Endothelial cell of umbilical vein (primary cell): ENCODE data around the gene DGKB. TPM values are rescaled to one million over a fixed set of nuclear protein-coding genes. Genes with fewer than 3 reads are reported as not detected.

Source experiments
- BruUV-seq: library from RNA; stranded (reverse); fragments of 400-500 nt; replicated peaks from 2 replicates; lab custom pipeline; 2021; lab: Mats Ljungman, UMichigan
- CTCF ChIA-PET: fragments of 300-600, 350-600 bp; sonication (Branson Sonifier 250); formaldehyde crosslinking; loops from one replicate; lab custom pipeline; 2021; ENCODE audit warnings: antibody characterized with exemption, inconsistent platforms; lab: Charles Lee
- POLR2A ChIA-PET: fragments of 300-600, 350-600 bp; sonication (Branson Sonifier 250); formaldehyde crosslinking; loops from one replicate; lab custom pipeline; 2021; ENCODE audit warnings: antibody characterized with exemption, inconsistent platforms; lab: Charles Lee
- DNase-seq: peaks from one replicate; pipeline ENCODE4 v3.0.0-alpha.2; 2011; ENCODE audit warnings: low read depth, low spot score
- FAIRE-seq: peaks from 2 replicates; lab custom pipeline; 2011; peaks lifted over from hg19 to GRCh38; lab: Jason Lieb, UNC
- H2AFZ ChIP-seq: 2 replicates; pipeline ENCODE4 v1.6.0; 2012; ENCODE audit warnings: low read depth, low read length, control low read depth, inconsistent platforms
- H3K27ac ChIP-seq: 2 replicates; pipeline ENCODE4 v1.5.1; 2011; ENCODE audit warnings: low read depth, mild to moderate bottlenecking, control low read depth, low read length, moderate library complexity; ENCODE audit not compliant: insufficient read depth
- H3K27me3 ChIP-seq, 2 experiments: 2 replicates each; pipeline versions ENCODE4 v1.6.0 to v1.6.1; 2011; ENCODE audit warnings: low read length in 2 of 2, mixed read lengths in 1 of 2; ENCODE audit not compliant: control insufficient read depth in 2 of 2, insufficient read depth in 2 of 2
- H3K36me3 ChIP-seq, 2 experiments: 2 replicates in 1 of 2; 3 replicates in 1 of 2; pipeline ENCODE4 v1.5.1; 2011; ENCODE audit warnings: low read length in 2 of 2, mild to moderate bottlenecking in 1 of 2, moderate library complexity in 1 of 2; ENCODE audit not compliant: control insufficient read depth in 2 of 2, insufficient read depth in 2 of 2; ENCODE audit errors: extremely low read depth in 1 of 2
- H3K4me1 ChIP-seq: 3 replicates; pipeline ENCODE4 v1.5.1; 2011; ENCODE audit warnings: mild to moderate bottlenecking, low read length; ENCODE audit not compliant: control insufficient read depth, insufficient read depth; ENCODE audit errors: extremely low read depth
- H3K4me2 ChIP-seq: 2 replicates; pipeline ENCODE4 v1.6.1; 2011; ENCODE audit warnings: low read length, control low read depth, mixed read lengths; ENCODE audit not compliant: insufficient read depth
- H3K4me3 ChIP-seq, 3 experiments: fragments of 200-600 bp in 1 of 3; sonication (generic), shearing (Covaris generic) in 1 of 3; replicated peaks in 1 of 3; 2 replicates each; pipeline ENCODE4 v1.5.1; 2011 to 2016; ENCODE audit warnings: control low read depth in 3 of 3, low read length in 3 of 3, mild to moderate bottlenecking in 2 of 3, inconsistent platforms in 1 of 3, low read depth in 1 of 3, moderate library complexity in 1 of 3; ENCODE audit not compliant: insufficient read depth in 1 of 3
- H3K79me2 ChIP-seq: 2 replicates; pipeline ENCODE4 v1.6.0; 2012; ENCODE audit warnings: low read length, inconsistent platforms; ENCODE audit not compliant: control insufficient read depth, insufficient read depth
- H3K9ac ChIP-seq: replicated peaks from 2 replicates; pipeline ENCODE3; 2011; ENCODE audit warnings: low read length, control low read depth; ENCODE audit not compliant: insufficient read depth; ENCODE audit errors: extremely low read depth
- H3K9me1 ChIP-seq: replicated peaks from 3 replicates; pipeline ENCODE4 v1.6.0; 2011; ENCODE audit warnings: mild to moderate bottlenecking, low read length; ENCODE audit not compliant: control insufficient read depth, insufficient read depth; ENCODE audit errors: extremely low read depth
- H3K9me3 ChIP-seq: replicated peaks from 2 replicates; pipeline ENCODE4 v1.5.1; 2012; ENCODE audit warnings: low read length, inconsistent platforms; ENCODE audit not compliant: control insufficient read depth, insufficient read depth
- H4K20me1 ChIP-seq: replicated peaks from 2 replicates; pipeline ENCODE3; 2011; ENCODE audit warnings: mild to moderate bottlenecking, low read length; ENCODE audit not compliant: control insufficient read depth, insufficient read depth; ENCODE audit errors: extremely low read depth
- EZH2 ChIP-seq: IDR thresholded peaks from 2 replicates; pipeline ENCODE4 v1.6.1; 2012; ENCODE audit warnings: borderline replicate concordance, low read depth, mild to moderate bottlenecking, moderate library complexity, low read length, inconsistent platforms; ENCODE audit not compliant: severe bottlenecking
- FOS ChIP-seq: IDR thresholded peaks from 2 replicates; pipeline ENCODE4 v1.6.1; 2011; ENCODE audit warnings: mild to moderate bottlenecking, low read length, moderate library complexity, borderline replicate concordance; ENCODE audit not compliant: insufficient read depth
- GATA2 ChIP-seq: IDR thresholded peaks from 2 replicates; pipeline ENCODE4 v1.7.0; 2011; ENCODE audit warnings: low read depth, mild to moderate bottlenecking, moderate library complexity, mixed read lengths, low read length; ENCODE audit not compliant: insufficient read length, insufficient read depth
- JUN ChIP-seq: IDR thresholded peaks from 2 replicates; pipeline ENCODE4 v1.6.1; 2011; ENCODE audit warnings: borderline replicate concordance, low read depth; ENCODE audit not compliant: insufficient read length, insufficient read depth
- MAX ChIP-seq: IDR thresholded peaks from 2 replicates; pipeline ENCODE4 v1.6.1; 2011; ENCODE audit not compliant: insufficient read depth, insufficient read length
- MYC ChIP-seq: IDR thresholded peaks from one replicate; pipeline ENCODE4 v1.6.1; 2011; ENCODE audit warnings: mild to moderate bottlenecking, low read depth, low read length
- POLR2A ChIP-seq: IDR thresholded peaks from 2 replicates; pipeline ENCODE4 v1.6.1; 2012; ENCODE audit warnings: low read depth, mild to moderate bottlenecking, control low read depth, low read length
- POLR2AphosphoS5 ChIP-seq: IDR thresholded peaks from 2 replicates; pipeline ENCODE4 v1.6.1; 2012; ENCODE audit warnings: low read depth, mild to moderate bottlenecking, control low read depth, low read length, moderate library complexity; ENCODE audit not compliant: insufficient read depth
- dilution Hi-C: fragments of 300-500 bp; cut with MboI; formaldehyde crosslinking; loops from one replicate; pipeline ENCODE4 v1.15.0; 2019; ENCODE audit warnings: low sequenced_read_pairs; ENCODE audit not compliant: extremely low pct_ligation_motif_present
- intact Hi-C: fragments of 100-400 bp; cut with micrococcal nuclease; formaldehyde crosslinking; loops from one replicate; pipeline ENCODE4 v1.10.0; 2022
- polyA plus RNA-seq, 4 experiments: library from polyadenylated mRNA; depleted of rRNA in 3 of 4; stranded (reverse) in 3 of 4; unstranded in 1 of 4; fragments of >200 nt; gene quantifications; 2 replicates each; pipeline versions ENCODE4 v1.2.1 to v1.2.3, GENCODE V29; 2011 to 2012; ENCODE audit warnings: missing spikeins in 1 of 4
- total RNA-seq: library from RNA; stranded (reverse); gene quantifications from 2 replicates; pipeline ENCODE4 v1.2.3, GENCODE V29; 2021
- TF ChIP-seq, protein P1 (sequence below), 2 donors: IDR thresholded peaks; 1 replicate in 1 of 2; 2 replicates in 1 of 2; pipeline ENCODE4 v1.5.1; 2011; ENCODE audit warnings: low read length in 2 of 2, mild to moderate bottlenecking in 2 of 2, moderate library complexity in 2 of 2, control low read depth in 1 of 2, inconsistent platforms in 1 of 2, low read depth in 1 of 2; ENCODE audit not compliant: insufficient read depth in 1 of 2; ENCODE audit errors: extremely low read depth in 1 of 2

The DGKB gene
- total and polyA plus RNA-seq, 2 donors (not counting 3 experiments of a cell fraction or from before 2014, with no cell fraction given): not detected

- no peak overlapping the region for H3K27ac ChIP-seq
- H3K79me2 ChIP-seq: no peaks in the 10 kb centered on the region
- no peaks in the 10 kb centered on the region for H3K4me1 ChIP-seq
- H2AFZ ChIP-seq: no peak overlapping the region
- no peak overlapping the region for H3K4me2 ChIP-seq
- H3K4me3 ChIP-seq: no peak overlapping the region
- dilution Hi-C loops (no loop called here), intact Hi-C loops (no loop called here)
- no peaks in the 10 kb centered on the region for H3K9me1 ChIP-seq
- H4K20me1 ChIP-seq: no peaks in the 10 kb centered on the region
- ChIA-PET CTCF (no interaction called here), POLR2A (no interaction called here)
- no peaks in the 10 kb centered on the region for H3K36me3 ChIP-seq
- no peaks in the 10 kb centered on the region for H3K27me3 ChIP-seq
- DNase-seq: no peak
- H3K9me3 ChIP-seq: no peaks in the 10 kb centered on the region
- TF ChIP-seq, protein P1, sequence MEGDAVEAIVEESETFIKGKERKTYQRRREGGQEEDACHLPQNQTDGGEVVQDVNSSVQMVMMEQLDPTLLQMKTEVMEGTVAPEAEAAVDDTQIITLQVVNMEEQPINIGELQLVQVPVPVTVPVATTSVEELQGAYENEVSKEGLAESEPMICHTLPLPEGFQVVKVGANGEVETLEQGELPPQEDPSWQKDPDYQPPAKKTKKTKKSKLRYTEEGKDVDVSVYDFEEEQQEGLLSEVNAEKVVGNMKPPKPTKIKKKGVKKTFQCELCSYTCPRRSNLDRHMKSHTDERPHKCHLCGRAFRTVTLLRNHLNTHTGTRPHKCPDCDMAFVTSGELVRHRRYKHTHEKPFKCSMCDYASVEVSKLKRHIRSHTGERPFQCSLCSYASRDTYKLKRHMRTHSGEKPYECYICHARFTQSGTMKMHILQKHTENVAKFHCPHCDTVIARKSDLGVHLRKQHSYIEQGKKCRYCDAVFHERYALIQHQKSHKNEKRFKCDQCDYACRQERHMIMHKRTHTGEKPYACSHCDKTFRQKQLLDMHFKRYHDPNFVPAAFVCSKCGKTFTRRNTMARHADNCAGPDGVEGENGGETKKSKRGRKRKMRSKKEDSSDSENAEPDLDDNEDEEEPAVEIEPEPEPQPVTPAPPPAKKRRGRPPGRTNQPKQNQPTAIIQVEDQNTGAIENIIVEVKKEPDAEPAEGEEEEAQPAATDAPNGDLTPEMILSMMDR (IDR thresholded peaks at IDR 0.05; ENCODE audit: extremely low read depth in 1 of 2, insufficient read depth in 1 of 2, low read depth in 1 of 2, low read length in 2 of 2): no peak
- TF ChIP-seq MYC (no peak), POLR2AphosphoS5 (no peak), POLR2A (no peak), FOS (no peak), GATA2 (no peak), JUN (no peak), MAX (no peak), EZH2 (no peak)
- BruUV-seq: no TSS peak
- no peak overlapping the region for H3K9ac ChIP-seq
- no peak for FAIRE-seq
Observed at GRCh38 chr7:14891289-14891688, 11.3 kb downstream of the DGKB start.
